Lung (tissue), 12 donors: ENCODE measurements around the gene CRY1. TPM values are rescaled to one million over a fixed set of nuclear protein-coding genes. Genes with fewer than 3 reads are reported as not detected.

Experiments
- ATAC-seq: fragments of 200-7000 bp; cut with Tn5 transposase; one replicate; pipeline ENCODE4 v1.9.1; 2020; ENCODE audit warnings: moderate number of reproducible peaks; ENCODE audit not compliant: insufficient read depth, low FRiP score
- DNase-seq, 3 donors: peaks; one replicate each; pipeline ENCODE4 v3.0.0-alpha.2; 2013 to 2017
- H3K27ac ChIP-seq, 2 donors: one replicate each; pipeline ENCODE4 v1.5.1; 2013; ENCODE audit warnings: mild to moderate bottlenecking in 2 of 2, moderate library complexity in 2 of 2, control low read depth in 1 of 2, inconsistent platforms in 1 of 2, low read depth in 1 of 2, low read length in 1 of 2
- H3K27me3 ChIP-seq, 3 donors: one replicate each; pipeline ENCODE4 v1.5.1; 2013; ENCODE audit warnings: low read length in 2 of 3; ENCODE audit not compliant: control insufficient read depth in 3 of 3, insufficient read depth in 3 of 3
- H3K36me3 ChIP-seq, 4 donors: one replicate each; pipeline ENCODE4 v1.5.1; 2013; ENCODE audit warnings: low read length in 4 of 4, mild to moderate bottlenecking in 1 of 4, moderate library complexity in 1 of 4; ENCODE audit not compliant: control insufficient read depth in 4 of 4, insufficient read depth in 4 of 4
- H3K4me1 ChIP-seq, 5 donors: one replicate each; pipeline ENCODE4 v1.5.1; 2013; ENCODE audit warnings: low read length in 5 of 5, mild to moderate bottlenecking in 2 of 5, moderate library complexity in 1 of 5; ENCODE audit not compliant: control insufficient read depth in 5 of 5, insufficient read depth in 5 of 5
- H3K4me3 ChIP-seq: one replicate; pipeline ENCODE4 v1.5.1; 2013; ENCODE audit warnings: mild to moderate bottlenecking, control low read depth, moderate library complexity
- H3K9ac ChIP-seq, 2 donors: one replicate each; pipeline ENCODE4 v1.5.1; 2013; ENCODE audit warnings: low read length in 2 of 2, control low read depth in 1 of 2; ENCODE audit not compliant: insufficient read depth in 1 of 2
- H3K9me3 ChIP-seq, 4 donors: one replicate each; pipeline ENCODE4 v1.5.1; 2013; ENCODE audit warnings: low read length in 3 of 4, mild to moderate bottlenecking in 1 of 4, moderate library complexity in 1 of 4; ENCODE audit not compliant: control insufficient read depth in 4 of 4, insufficient read depth in 3 of 4
- WGBS, 2 donors: extraction: QIAGEN DNeasy Blood & Tissue Kit; methylation state at CpG; one replicate each; pipeline ENCODE4 v1.1.7; 2013; 5-methylcytosine and 5-hydroxymethylcytosine counted together
- polyA plus RNA-seq, 2 donors: library from polyadenylated mRNA; stranded (reverse); fragments of 200-250 nt; gene quantifications; one replicate each; pipeline ENCODE4 v1.2.1, GENCODE V29; 2013
- total RNA-seq, 2 donors: library from RNA; depleted of rRNA in 1 of 2; stranded (reverse); fragments of >200 nt in 1 of 2; gene quantifications; one replicate each; pipeline ENCODE4 v1.2.1, GENCODE V29; 2014 to 2021
- TF ChIP-seq, protein P1 (sequence below): IDR thresholded peaks from 2 replicates; pipeline ENCODE4 v1.5.1; 2012; ENCODE audit warnings: mild to moderate bottlenecking; ENCODE audit errors: control extremely low read depth, extremely low read depth
- donor health status: control.
- donor health status: control.
- donor health status: Bipolar disorder and iron deficiency.
- donor health status: healthy.
- donor health status: DM: yes; HTN: yes; CAD: no.

The CRY1 gene
- total and polyA plus RNA-seq, 4 donors, result 5.6 to 37.2 (median 17.9) TPM

DNA sequence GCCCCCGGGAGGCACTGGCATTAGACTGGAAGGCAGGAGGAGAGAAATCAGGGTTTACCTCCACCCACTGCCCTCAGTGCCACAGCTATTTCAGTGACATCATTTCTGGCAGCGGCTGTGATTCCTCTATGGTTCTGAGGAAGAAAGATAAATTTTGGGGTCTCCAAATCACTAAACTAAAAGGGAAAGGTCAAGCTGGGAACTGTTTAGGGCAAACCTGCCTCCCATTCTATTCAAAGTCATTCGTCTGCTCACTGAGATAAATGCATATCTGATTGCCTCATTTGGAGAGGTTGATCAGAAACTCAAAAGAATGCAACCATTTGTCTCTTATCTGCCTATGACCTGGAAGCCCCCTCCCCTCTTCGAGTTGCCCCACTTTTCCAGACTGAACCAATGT lies 14.0 kb upstream of the CRY1 start:
- Histone ChIP-seq H3K4me3 (no peak overlapping the region), H3K9ac (no peak overlapping the region), H3K9me3 (no peaks in the 10 kb centered on the region), H3K36me3 (no peaks in the 10 kb centered on the region), H3K27me3 (no peaks in the 10 kb centered on the region), H3K4me1 (no peaks in the 10 kb centered on the region), H3K27ac (no peak overlapping the region)
- TF ChIP-seq, protein P1, sequence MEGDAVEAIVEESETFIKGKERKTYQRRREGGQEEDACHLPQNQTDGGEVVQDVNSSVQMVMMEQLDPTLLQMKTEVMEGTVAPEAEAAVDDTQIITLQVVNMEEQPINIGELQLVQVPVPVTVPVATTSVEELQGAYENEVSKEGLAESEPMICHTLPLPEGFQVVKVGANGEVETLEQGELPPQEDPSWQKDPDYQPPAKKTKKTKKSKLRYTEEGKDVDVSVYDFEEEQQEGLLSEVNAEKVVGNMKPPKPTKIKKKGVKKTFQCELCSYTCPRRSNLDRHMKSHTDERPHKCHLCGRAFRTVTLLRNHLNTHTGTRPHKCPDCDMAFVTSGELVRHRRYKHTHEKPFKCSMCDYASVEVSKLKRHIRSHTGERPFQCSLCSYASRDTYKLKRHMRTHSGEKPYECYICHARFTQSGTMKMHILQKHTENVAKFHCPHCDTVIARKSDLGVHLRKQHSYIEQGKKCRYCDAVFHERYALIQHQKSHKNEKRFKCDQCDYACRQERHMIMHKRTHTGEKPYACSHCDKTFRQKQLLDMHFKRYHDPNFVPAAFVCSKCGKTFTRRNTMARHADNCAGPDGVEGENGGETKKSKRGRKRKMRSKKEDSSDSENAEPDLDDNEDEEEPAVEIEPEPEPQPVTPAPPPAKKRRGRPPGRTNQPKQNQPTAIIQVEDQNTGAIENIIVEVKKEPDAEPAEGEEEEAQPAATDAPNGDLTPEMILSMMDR, result no peak
- DNase-seq (no peak), ATAC-seq (no peak)
- 59 to 87% methylated on average over 4 of the region's 4 CpGs for WGBS, 2 donors

DNA sequence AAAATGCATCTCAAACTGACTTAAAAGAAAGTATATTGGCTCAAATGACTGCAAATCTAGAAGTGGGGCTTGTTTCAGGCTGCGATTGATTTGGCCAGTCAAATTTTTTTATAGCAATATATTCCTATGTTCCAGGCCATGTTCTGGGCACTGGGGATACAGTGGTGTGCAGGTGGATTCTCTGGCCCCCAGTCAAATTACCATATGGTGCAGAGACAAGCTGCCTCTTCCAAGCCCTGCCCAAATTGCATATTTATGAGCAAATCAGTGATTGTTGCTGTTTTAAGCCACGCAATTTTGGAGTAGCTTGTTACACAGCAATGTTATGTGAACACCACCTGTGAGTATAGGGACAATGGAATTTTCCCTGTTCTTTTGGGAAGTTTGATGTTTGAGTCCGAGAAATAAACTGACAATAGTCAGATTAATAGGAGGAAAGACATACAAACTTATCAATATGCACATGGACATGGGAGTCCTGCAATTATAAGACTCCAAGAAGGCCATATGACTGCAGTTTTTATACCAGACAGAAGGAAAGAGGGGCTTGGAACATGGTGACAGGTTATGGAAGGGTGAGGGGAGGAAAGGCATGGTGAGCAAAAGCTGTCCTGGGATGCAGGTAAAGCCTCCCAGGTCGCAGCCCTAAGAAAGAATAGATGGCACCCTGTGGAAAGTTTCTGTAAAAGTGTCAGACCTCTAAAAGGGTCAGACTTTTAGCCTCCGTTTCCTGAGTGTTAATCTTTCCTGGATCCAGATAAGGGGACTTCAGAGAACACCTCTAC lies 13.1 kb upstream of the CRY1 start:
- Histone ChIP-seq H3K4me3 (no peak overlapping the region), H3K9me3 (no peaks in the 10 kb centered on the region), H3K27ac (no peak overlapping the region), H3K27me3 (no peaks in the 10 kb centered on the region), H3K4me1 (no peaks in the 10 kb centered on the region), H3K36me3 (no peaks in the 10 kb centered on the region), H3K9ac (no peak overlapping the region)
- DNase-seq (no peak), ATAC-seq (no peak)
- 71 to 75% methylated on average over 5 of the region's 5 CpGs for WGBS, 2 donors
- TF ChIP-seq, protein P1, result no peak

DNA sequence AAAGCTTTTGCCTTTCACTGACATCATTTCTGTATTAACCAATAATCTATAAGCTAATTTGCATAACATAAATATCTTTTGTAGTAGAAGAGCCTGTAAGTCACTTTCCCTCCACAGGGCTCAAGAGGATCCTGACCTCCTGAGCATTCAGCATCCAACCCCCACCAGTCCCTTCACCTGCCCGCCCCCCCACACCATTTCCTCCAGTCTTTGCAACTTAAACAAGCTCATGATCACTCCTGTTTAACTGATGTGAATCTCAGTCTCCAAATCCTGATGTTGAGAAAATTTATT lies 12.0 kb upstream of the CRY1 start:
- Histone ChIP-seq H3K4me3 (no peak overlapping the region), H3K4me1 (no peaks in the 10 kb centered on the region), H3K9ac (no peak overlapping the region), H3K27me3 (no peaks in the 10 kb centered on the region), H3K9me3 (no peaks in the 10 kb centered on the region), H3K27ac (no peak overlapping the region), H3K36me3 (no peaks in the 10 kb centered on the region)
- ATAC-seq (no peak), DNase-seq (no peak)
- TF ChIP-seq, protein P1, result no peak
- WGBS, 2 donors, result 59 to 67% methylated on average over 1 of the region's 1 CpG

DNA sequence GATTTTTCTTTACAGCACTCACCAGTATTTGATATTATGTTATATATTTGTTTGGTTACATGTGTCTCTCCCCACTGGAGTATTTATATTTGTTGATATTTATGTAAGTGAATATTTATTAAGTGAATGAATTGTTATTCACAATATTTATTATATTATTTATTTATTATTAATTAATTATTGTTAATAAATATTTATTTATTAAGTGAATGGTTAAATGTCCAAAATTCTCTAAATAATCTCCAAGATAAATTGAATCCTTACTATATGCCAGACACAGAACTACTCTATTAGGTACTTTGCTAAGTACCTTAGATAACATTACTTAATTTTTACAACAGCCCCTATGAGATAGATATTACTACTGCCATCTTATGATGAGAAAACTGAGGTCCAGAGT lies 10.2 kb upstream of the CRY1 start:
- no peak overlapping the region for H3K4me3 ChIP-seq
- H3K4me1 ChIP-seq, result no peaks in the 10 kb centered on the region
- H3K27ac ChIP-seq, result no peak overlapping the region
- DNase-seq (no peak), ATAC-seq (no peak)
- H3K36me3 ChIP-seq, result no peaks in the 10 kb centered on the region
- no peaks in the 10 kb centered on the region for H3K27me3 ChIP-seq
- H3K9me3 ChIP-seq, result no peaks in the 10 kb centered on the region
- TF ChIP-seq, protein P1, result no peak
- H3K9ac ChIP-seq, result no peak overlapping the region
